ENCODE data around the gene DNALI1.

DNA sequence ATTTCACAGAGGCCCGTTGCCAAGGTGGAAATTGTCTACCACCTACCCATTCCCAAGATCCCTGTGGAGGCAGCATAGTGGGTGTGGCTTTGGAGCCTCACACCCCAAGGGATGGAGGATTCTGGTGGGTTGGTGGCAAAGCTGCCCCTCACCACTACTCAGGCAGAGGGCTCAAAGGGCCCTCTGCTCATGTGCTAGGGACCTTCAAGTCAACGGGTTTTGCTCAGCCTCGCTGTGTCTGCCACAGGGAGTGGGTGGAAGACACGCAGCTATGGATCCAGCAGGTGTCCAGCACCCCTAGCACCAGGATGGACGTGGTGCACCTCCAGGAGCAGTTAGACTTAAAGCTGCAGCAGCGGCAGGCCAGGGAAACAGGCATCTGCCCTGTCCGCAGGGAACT is 2.3 kb downstream of the DNALI1 start:
- TF ChIP-seq, protein P1, sequence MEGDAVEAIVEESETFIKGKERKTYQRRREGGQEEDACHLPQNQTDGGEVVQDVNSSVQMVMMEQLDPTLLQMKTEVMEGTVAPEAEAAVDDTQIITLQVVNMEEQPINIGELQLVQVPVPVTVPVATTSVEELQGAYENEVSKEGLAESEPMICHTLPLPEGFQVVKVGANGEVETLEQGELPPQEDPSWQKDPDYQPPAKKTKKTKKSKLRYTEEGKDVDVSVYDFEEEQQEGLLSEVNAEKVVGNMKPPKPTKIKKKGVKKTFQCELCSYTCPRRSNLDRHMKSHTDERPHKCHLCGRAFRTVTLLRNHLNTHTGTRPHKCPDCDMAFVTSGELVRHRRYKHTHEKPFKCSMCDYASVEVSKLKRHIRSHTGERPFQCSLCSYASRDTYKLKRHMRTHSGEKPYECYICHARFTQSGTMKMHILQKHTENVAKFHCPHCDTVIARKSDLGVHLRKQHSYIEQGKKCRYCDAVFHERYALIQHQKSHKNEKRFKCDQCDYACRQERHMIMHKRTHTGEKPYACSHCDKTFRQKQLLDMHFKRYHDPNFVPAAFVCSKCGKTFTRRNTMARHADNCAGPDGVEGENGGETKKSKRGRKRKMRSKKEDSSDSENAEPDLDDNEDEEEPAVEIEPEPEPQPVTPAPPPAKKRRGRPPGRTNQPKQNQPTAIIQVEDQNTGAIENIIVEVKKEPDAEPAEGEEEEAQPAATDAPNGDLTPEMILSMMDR (IDR thresholded peaks at IDR 0.05; ENCODE audit: low read depth, low read length, poor library complexity, severe bottlenecking): no peak
- no peak for TF ChIP-seq EZH2phosphoT487 (IDR thresholded peaks at IDR 0.05; ENCODE audit: borderline replicate concordance, low read length)

All from DOHH2 (cell line).